GM19467 (cell line): ENCODE data around the gene PDCL2.

Experiments used
- ATAC-seq: cut with Tn5 transposase; IDR thresholded peaks from one replicate; pipeline ENCODE4 v1.9.1; 2021; ENCODE audit warnings: mild to moderate bottlenecking, moderate library complexity; ENCODE audit not compliant: unreplicated experiment

PDCL2 gene

DNA sequence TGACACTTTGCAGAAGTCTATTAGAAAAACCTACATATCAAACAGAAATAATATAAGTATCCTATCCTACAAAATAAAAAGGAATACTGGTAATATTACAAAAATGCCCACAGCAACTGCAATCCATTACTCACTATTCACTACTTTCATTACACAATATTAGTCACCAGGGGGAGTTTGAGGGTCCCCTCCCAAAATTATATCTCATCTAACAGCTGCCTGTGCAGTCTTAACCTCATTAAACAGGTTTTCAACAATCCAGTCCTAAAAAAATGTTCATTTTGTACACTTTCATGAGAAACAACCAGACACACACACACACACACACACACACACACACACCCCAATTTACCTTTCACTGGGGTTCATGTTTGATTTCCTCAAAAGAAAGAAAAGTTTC is 48.2 kb downstream of the PDCL2 start:
- no peak for ATAC-seq

DNA sequence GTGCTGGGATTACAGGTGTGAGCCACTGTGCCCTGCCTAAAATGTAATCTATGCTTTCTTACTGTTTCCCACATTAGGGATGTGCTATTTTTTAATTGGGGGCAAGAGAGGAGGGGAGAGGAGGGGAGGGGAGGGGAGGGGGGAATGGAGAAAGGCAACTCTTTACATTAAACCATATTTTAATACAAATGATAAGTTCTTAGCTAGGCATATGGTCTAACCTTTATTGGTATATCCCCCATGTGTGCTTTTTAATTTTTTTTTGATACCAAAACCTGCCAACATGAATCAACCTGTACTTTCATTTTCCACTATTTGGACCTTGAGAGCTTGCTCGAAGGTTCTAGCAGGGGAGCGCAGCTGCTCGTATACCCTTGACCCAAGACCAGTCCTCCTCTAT is 51.8 kb downstream of the PDCL2 start:
- ATAC-seq: no peak

DNA sequence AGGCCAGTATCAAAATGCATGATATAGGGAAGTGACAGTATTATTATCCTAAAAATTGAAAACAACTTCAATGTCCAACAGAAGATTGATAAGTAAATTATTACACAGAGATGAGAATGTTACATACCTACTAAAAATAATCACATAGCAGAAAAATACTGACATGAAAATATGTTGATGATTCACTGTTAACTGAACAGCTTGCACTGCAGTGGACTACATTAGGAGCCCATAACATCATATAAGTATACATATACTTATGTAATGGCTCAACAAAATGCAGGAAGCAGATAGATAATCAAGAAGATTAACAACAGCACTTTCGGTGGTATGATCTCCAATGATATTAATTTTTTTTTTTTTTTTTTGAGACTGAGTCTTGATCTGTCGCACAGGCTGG is 52.4 kb downstream of the PDCL2 start:
- ATAC-seq: no peak

DNA sequence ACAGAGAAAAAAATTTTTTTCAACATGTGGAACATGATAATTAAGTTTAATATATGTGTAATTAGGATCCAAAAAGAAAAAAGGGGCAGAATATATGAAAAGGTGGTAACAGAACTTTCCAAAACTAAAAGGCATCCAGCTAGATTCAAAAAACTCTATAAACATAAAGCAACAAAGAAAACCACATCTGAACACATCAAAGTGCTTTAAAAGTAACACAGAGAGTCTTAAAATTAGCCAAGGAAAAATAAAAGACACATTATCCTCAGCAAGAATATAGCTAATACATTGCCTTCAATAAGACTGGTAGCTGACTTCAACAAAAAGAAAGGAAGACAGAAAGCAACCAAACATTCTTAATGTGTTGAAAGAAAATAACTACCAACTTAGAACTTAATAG is 53.5 kb downstream of the PDCL2 start:
- ATAC-seq: no peak

DNA sequence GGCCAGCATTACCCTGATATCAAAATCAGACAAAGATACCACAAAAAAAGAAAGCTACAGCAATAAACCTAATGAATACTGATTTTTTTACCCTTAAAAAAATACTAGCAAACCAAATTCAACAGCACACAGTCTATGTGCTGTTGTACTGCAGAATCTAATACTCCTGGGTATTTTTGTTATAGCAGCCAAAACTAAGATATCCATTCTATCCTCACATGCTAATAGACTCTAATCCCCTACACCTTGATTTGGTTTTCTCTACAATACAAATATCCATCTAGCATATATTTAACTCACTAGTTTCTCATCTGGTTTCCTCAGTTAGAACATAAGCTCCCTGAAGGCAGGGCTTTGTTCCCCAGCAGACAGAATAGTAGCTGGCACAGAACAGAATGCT is 57.7 kb downstream of the PDCL2 start:
- ATAC-seq: no peak

DNA sequence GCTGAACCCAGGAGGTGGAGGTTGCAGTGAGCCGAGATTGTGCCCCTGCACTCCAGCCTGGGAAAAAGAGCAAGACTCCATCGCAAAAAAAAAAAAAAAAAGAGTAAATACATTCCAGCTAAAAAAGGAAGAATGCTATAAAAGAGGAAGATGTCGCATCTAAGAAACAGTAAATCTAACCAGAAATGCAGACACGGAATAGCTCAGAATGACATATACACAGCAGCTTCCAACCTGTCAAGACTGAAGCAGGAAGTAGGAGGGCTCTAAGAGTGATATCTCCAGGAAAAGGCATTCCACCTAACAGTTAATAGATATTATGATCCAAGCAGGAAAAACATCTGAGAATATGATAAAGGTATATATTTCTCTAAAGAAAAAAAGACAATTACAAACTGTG is 61.4 kb downstream of the PDCL2 start:
- ATAC-seq: no peak

DNA sequence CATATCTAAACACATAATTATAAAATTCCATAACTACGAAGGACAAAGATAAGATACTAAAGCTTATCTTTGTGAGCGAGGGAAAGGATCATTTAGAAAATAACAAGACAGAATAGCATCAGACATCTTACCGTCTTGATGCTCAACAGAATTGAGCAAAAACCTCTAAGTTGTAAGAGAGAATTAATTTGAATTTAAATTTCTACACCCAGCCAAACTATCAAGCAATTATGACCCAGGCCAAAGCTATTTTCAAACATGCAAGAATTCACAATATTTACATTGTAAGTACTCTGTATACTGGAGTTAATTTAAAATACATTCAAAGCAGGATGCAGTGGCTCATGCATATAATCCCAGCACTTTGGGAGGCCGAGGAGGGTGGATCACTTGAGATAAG is 61.9 kb downstream of the PDCL2 start:
- no peak for ATAC-seq

DNA sequence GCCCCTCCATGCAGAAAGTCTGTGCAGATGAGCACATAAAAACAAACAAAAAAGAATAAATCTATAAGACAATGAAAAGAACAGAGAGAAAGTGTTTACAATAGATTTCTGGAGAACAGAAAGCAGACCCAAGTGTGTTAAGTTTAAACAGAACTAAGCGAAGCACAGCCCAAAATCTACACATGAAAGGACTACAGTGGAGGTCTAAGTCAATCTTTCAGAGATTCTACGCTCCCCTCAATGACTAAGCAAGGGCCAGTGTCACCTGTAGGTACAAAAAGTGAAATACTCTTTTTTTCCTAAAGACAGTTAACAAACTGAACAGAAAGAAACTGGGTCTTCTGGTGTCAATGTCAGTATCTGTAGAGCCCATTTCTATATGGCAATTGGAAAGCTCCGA is 63.6 kb downstream of the PDCL2 start:
- ATAC-seq: no peak

DNA sequence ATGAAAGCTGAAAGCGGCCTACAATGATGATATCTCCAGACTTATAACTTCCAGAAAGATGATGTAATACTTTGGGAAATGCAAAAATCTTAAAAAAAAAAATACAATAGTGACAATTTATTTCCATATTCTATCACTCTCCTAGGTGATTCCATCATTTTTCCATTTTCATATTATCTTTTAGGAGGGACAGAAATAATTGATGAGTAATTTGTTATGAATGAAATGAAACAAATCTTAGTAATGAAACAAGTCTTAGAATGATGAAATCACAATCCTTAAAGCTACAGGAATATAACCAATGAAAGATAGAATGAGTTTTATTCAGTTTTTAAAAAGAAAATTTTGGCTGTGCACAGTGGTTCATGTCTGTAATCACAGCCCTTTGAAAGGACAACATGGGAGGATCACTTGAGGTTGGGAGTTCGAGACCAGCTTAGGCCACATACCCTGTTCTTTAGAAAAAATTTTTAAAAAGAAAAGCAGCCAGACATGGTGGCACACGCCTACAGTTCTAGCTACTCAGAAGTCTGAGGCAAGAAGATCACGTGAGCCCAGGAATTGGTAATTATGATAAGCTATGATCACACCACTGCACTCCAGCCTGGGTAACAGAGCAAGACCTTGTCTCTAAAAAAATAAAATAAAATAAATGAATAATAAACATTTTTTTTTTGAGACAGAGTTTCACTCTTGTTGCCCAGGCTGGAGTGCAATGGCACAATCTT is 67.0 kb downstream of the PDCL2 start:
- no peak for ATAC-seq

DNA sequence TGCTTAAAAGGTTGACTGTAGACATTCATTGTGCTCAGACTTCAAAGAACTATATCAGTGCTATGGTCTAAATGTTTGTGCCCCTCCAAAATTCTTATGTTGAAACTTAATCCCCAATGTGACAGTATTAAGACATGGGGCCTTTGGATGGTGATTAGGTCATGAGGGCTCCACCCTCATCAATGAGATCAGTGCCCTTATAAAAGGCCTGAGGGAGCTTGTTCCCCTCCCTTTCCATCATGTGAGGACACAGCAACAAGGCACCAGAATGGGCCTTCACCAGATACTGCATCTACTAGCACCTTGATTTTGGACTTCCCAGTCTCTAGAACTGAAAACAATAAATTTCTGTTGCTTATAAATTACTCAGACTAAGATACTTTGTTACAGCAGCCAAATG is 73.6 kb downstream of the PDCL2 start:
- ATAC-seq: no peak

DNA sequence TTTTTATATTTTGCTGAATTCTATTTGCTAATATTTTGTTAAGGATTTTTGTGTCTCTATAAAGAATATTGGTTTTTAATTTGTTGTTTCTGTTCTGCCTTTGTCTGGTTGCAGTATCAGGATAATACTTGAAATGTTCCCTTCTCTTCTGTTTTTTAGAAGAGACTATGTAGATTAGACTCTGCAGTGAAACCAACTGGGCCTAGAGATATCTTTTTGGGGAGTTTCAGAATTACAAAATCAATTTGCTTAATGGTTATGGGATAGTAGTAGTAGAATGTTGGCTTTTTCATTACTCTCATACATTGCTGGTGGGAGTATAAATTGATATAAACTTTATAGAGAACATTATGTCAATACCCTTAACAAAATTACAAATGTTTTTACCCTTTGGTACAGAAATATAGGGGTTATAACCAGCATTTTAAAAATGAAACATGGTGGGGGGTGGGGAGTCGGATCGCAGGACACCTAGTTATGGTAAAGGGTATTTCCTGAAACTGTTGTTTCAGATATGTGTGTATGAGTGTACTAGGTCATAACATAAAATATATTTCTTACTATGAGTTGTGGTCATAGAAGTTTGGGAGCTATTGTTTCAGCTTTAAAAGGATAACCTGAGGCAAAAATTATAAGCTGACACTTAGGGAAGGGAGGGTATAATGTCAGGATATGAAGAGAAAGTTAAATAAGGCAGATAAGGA is 74.4 kb downstream of the PDCL2 start:
- ATAC-seq: peak; percentile 50

DNA sequence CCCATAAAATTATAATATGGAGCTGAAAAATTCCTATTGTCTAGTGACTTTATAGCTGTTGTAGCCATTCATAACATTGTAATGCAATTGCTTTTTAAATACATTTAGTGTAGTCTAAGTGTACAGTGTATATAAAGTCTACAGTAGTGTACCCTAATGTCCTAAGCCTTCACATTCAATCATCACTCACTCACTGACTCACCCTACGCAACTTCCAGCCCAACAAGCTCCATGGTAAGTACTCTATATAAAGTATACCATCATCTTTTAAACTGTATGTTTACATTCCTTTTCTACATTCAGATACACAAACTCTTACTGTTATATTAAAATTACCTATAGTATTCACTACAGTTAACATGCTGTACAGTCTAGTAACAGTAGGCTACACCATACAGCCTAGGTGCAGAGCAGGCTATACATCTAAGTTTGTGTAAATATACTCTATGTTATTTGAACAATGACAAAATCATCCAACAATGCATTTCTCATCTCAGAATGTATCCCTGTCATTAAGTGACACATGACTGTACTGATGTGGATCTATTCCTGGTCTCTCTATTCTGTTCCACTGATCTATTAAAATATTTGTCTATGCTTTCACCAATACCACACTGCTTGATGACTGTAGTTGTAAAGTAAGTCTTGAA is 79.0 kb downstream of the PDCL2 start:
- ATAC-seq: no peak

DNA sequence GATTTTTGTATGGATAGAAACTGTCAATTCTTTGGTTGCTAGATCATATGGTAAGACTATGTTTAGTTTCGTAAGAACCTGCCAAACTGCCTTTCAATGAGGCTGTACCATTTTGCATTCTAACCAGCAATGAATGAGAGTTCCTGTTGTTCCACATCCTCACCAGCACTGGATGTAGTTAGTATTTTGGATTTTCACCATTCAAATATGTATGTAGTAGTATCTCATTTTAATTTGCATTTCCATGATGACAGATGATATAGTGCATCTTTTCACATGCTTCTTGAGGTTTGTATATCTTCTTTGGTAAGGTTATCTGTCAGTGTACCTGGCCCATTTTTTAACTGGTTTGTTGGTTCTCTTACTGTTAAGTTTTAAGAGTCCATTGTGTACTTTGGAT is 80.0 kb downstream of the PDCL2 start:
- ATAC-seq: no peak

DNA sequence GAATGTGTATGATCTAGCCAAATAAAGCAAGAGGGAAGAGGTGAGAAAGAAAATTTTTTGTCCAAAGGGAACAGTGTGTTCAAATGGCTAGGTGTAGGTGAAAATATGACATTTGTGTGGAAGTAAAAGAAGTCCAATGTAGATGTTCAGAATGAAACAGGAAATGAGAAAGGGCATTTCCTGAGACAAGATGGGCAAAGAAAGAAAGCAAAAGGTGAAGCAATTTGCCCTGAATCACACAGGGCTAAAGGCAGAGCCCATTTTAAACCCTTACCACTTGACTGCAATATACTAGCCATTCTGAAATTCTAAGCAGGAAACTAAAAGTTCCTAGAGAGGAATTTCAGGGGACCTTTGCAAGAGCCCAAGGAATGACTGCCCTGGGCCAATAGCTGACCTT is 81.4 kb downstream of the PDCL2 start:
- no peak for ATAC-seq

DNA sequence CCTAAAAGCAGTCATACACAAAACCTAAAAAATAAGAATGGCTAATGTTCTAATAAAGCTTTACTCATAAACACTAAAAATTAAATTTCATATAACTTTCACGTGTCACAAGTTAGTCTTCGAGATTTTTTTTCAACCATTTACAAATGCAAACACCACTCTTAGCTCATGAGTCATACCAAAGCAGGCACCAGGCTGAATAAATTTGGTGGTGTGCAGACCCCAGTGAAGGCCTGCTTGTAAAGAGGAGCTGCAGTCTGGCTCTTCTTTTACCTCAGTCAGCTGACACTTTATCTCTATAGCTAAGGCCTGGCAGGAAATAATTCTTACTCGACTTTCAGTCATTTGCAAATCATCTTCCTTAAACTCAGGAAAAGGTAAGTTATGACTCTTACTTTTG is 82.8 kb downstream of the PDCL2 start:
- ATAC-seq: no peak

DNA sequence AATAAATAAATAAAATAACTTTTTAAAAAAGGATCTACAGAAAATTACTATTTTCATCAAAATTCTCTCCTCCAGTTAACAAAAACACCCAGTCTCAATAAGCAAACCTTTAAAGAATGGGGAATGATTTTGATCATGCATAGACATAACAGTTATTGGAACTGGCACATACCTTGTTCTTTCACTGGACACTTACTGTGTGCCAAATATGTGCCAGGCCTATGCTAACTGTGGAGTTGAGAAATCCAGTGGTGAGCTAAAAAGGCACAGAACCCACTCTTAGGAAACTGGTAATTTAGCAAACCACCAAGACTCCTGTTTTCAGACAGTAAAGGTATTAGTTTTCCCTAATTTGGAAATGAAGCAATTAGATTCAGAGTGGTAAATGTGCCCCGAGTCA is 84.4 kb downstream of the PDCL2 start:
- no peak for ATAC-seq
